Middle frontal gyrus (tissue), 1 donor: ENCODE measurements around the gene NADSYN1.

Experiments used
- DNase-seq: peaks from one replicate; pipeline ENCODE4 v3.0.0-alpha.2; 2015; ENCODE audit warnings: low spot score; ENCODE audit errors: extremely low spot score

Gene NADSYN1

GRCh38 chr11:71490044-71490730 lies 37.2 kb downstream of the NADSYN1 start:
- no peak for DNase-seq

GRCh38 chr11:71490731-71491390 lies 37.9 kb downstream of the NADSYN1 start:
- no peak for DNase-seq

GRCh38 chr11:71491531-71491930 lies 38.5 kb downstream of the NADSYN1 start:
- DNase-seq = no peak

- no peak for DNase-seq
These were observed 38.9 kb downstream of the NADSYN1 start for GRCh38 chr11:71491940-71492339.

- no peak for DNase-seq
These were observed 42.6 kb downstream of the NADSYN1 start for GRCh38 chr11:71495286-71496230.

- DNase-seq = no peak
These were observed 43.4 kb downstream of the NADSYN1 start for GRCh38 chr11:71496421-71496820.

GRCh38 chr11:71498091-71498490 lies 45.1 kb downstream of the NADSYN1 start:
- DNase-seq = no peak

GRCh38 chr11:71499125-71499524 lies 46.1 kb downstream of the NADSYN1 start:
- DNase-seq = no peak

- no peak for DNase-seq
These were observed 46.5 kb downstream of the NADSYN1 start for GRCh38 chr11:71499546-71499945.

- no peak for DNase-seq
These were observed 47.6 kb downstream of the NADSYN1 start for GRCh38 chr11:71500601-71501021.

- no peak for DNase-seq
These were observed 48.3 kb downstream of the NADSYN1 start for GRCh38 chr11:71501071-71501985.

GRCh38 chr11:71502026-71502425 lies 49.0 kb downstream of the NADSYN1 start:
- DNase-seq = no peak

- DNase-seq = no peak
These were observed 50.0 kb downstream of the NADSYN1 start for GRCh38 chr11:71502871-71503435.

- no peak for DNase-seq
These were observed 51.5 kb downstream of the NADSYN1 start for GRCh38 chr11:71504531-71504930.

- no peak for DNase-seq
These were observed 52.0 kb downstream of the NADSYN1 start for GRCh38 chr11:71505001-71505400.

- no peak for DNase-seq
These were observed 52.8 kb downstream of the NADSYN1 start for GRCh38 chr11:71505781-71506180.

- DNase-seq = no peak
These were observed 54.1 kb downstream of the NADSYN1 start for GRCh38 chr11:71507102-71507501.

- DNase-seq = no peak
These were observed 65.8 kb downstream of the NADSYN1 start for GRCh38 chr11:71518506-71519471.

GRCh38 chr11:71519546-71519945 lies 66.5 kb downstream of the NADSYN1 start:
- DNase-seq = no peak
